Left ventricle myocardium inferior (tissue), 1 donor: ENCODE measurements around the gene TMEM232. TPM values are rescaled to one million over a fixed set of nuclear protein-coding genes. Genes with fewer than 3 reads are reported as not detected.

ENCODE experiments used
- DNase-seq: peaks from one replicate; pipeline ENCODE4 v3.0.0-alpha.2; 2020
- H3K27ac ChIP-seq: fragments of 200-600 bp; replicated peaks from 2 replicates; pipeline ENCODE4 v1.8.0; 2021
- H3K27me3 ChIP-seq: fragments of 200-600 bp; 2 replicates; pipeline ENCODE4 v1.8.0; 2021; ENCODE audit warnings: low read depth
- H3K36me3 ChIP-seq: fragments of 200-600 bp; 2 replicates; pipeline ENCODE4 v1.8.0; 2021
- H3K4me1 ChIP-seq: fragments of 200-600 bp; 2 replicates; pipeline ENCODE4 v1.8.0; 2021
- H3K4me3 ChIP-seq: fragments of 200-600 bp; 2 replicates; pipeline ENCODE4 v1.8.0; 2021; ENCODE audit warnings: mild to moderate bottlenecking, moderate library complexity
- H3K9me3 ChIP-seq: fragments of 200-600 bp; replicated peaks from 2 replicates; pipeline ENCODE4 v1.8.0; 2021
- CTCF ChIP-seq: fragments of 200-600 bp; IDR thresholded peaks from 2 replicates; pipeline ENCODE4 v1.8.0; 2021; ENCODE audit warnings: antibody characterized with exemption, mild to moderate bottlenecking, borderline replicate concordance
- intact Hi-C: fragments of 100-400 bp; cut with micrococcal nuclease; formaldehyde crosslinking; loops from one replicate; pipeline ENCODE4 v1.11.0; 2022
- total RNA-seq: library from RNA; stranded (reverse); fragmentation: NEBNext Ultra II Directional; extraction: Animal tissue kit (Norgen Biotek cat#: 25700); gene quantifications from one replicate; pipeline ENCODE4 v1.2.1, GENCODE V29; 2021
- donor health status: DM: no; HTN: yes; CAD: no; lungs with severe emphysema.

Gene TMEM232
- total RNA-seq, 1 donor from 2014 or later: 3.6 TPM

GRCh38 chr5:110561510-110561909, 165.0 kb downstream of the TMEM232 start:
- peaks cover 1% of the 10 kb centered on the region for H3K9me3 ChIP-seq
- H3K4me3 ChIP-seq: no peak overlapping the region
- no peak for TF ChIP-seq CTCF
- no peaks in the 10 kb centered on the region for H3K36me3 ChIP-seq
- no peak for DNase-seq
- no peaks in the 10 kb centered on the region for H3K27me3 ChIP-seq
- no peak overlapping the region for H3K27ac ChIP-seq
- intact Hi-C loops: no loop called here
- no peaks in the 10 kb centered on the region for H3K4me1 ChIP-seq

GRCh38 chr5:110549301-110549700, 177.2 kb downstream of the TMEM232 start:
- no peak for TF ChIP-seq CTCF
- no peaks in the 10 kb centered on the region for H3K36me3 ChIP-seq
- H3K9me3 ChIP-seq: peaks cover 34% of the 10 kb centered on the region
- H3K4me3 ChIP-seq: no peak overlapping the region
- H3K4me1 ChIP-seq: no peaks in the 10 kb centered on the region
- DNase-seq: no peak
- intact Hi-C loops: no loop called here
- H3K27ac ChIP-seq: no peak overlapping the region
- no peaks in the 10 kb centered on the region for H3K27me3 ChIP-seq

- Histone ChIP-seq H3K9me3 (peaks cover 23% of the 10 kb centered on the region), H3K4me1 (no peaks in the 10 kb centered on the region), H3K27me3 (no peaks in the 10 kb centered on the region), H3K27ac (no peak overlapping the region), H3K4me3 (no peak overlapping the region), H3K36me3 (no peaks in the 10 kb centered on the region)
- no peak for TF ChIP-seq CTCF
- no peak for DNase-seq
- intact Hi-C loops: no loop called here
These were observed 178.3 kb downstream of the TMEM232 start for GRCh38 chr5:110548171-110548570.

- Histone ChIP-seq H3K4me3 (no peak overlapping the region), H3K4me1 (no peaks in the 10 kb centered on the region), H3K36me3 (no peaks in the 10 kb centered on the region), H3K27ac (no peak overlapping the region), H3K9me3 (peaks cover 16% of the 10 kb centered on the region), H3K27me3 (no peaks in the 10 kb centered on the region)
- DNase-seq: no peak
- no peak for TF ChIP-seq CTCF
- intact Hi-C loops: no loop called here
These were observed 179.0 kb downstream of the TMEM232 start for GRCh38 chr5:110547495-110547894.

- H3K9me3 ChIP-seq: no peaks in the 10 kb centered on the region
- H3K27me3 ChIP-seq: no peaks in the 10 kb centered on the region
- H3K4me3 ChIP-seq: no peak overlapping the region
- no peaks in the 10 kb centered on the region for H3K36me3 ChIP-seq
- no peaks in the 10 kb centered on the region for H3K4me1 ChIP-seq
- H3K27ac ChIP-seq: no peak overlapping the region
- no peak for DNase-seq
- no peak for TF ChIP-seq CTCF
- intact Hi-C loops: no loop called here
These were observed 180.8 kb downstream of the TMEM232 start for GRCh38 chr5:110545716-110546115.

GRCh38 chr5:110544603-110545002, 181.9 kb downstream of the TMEM232 start:
- Histone ChIP-seq H3K36me3 (no peaks in the 10 kb centered on the region), H3K9me3 (no peaks in the 10 kb centered on the region), H3K27me3 (no peaks in the 10 kb centered on the region), H3K27ac (no peak overlapping the region), H3K4me3 (no peak overlapping the region), H3K4me1 (no peaks in the 10 kb centered on the region)
- no peak for DNase-seq
- intact Hi-C loops: no loop called here
- no peak for TF ChIP-seq CTCF
